Pulmonary artery endothelial cell (primary cell): ENCODE results near the gene TMEM221. TPM values are rescaled to one million over a fixed set of nuclear protein-coding genes. Genes with fewer than 3 reads are reported as not detected.

ENCODE experiments used
- DNase-seq: peaks from one replicate; pipeline ENCODE4 v3.0.0-alpha.2; 2011; ENCODE audit warnings: low read depth, low spot score
- total RNA-seq: library from RNA; depleted of rRNA; stranded (reverse); fragments of >200 nt; gene quantifications from 2 replicates; pipeline ENCODE4 v1.2.3, GENCODE V29; 2014

TMEM221 gene
- total RNA-seq, 1 donor from 2014 or later = not detected

GRCh38 chr19:17406046-17406886 is 42.2 kb downstream of the TMEM221 start:
- no peak for DNase-seq

- DNase-seq = peak; percentile 86
These were observed 43.0 kb downstream of the TMEM221 start, which contains the start of gene BST2 for GRCh38 chr19:17405250-17406045. BST2 (minus strand) TSS chr19:17405630; CDS start chr19:17405575, 55 bp downstream.

- DNase-seq = no peak
These were observed 43.7 kb downstream of the TMEM221 start for GRCh38 chr19:17404621-17405249.

GRCh38 chr19:17404015-17404414 is 44.5 kb downstream of the TMEM221 start:
- DNase-seq = no peak

- no peak for DNase-seq
These were observed 45.2 kb downstream of the TMEM221 start for GRCh38 chr19:17402982-17403855.

DNA sequence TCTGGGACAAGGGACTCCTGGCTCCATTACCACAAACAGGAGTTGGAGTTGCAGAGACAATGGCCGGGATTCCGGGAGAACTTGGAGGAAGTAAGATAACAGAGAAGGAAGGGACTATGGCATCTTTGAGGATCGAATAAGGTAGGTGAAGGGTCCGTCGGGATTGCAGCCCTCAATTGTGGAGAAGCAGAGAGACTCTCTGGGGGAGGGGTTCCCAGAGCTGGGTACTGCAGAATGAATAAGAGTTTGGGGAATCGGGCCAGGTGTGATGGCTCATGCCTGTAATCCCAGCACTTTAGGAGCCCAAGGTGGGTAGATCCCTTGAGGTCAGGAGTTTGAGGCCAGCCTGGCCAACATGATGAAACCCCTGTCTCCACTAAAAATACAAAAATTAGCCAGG is 46.8 kb downstream of the TMEM221 start:
- no peak for DNase-seq

DNA sequence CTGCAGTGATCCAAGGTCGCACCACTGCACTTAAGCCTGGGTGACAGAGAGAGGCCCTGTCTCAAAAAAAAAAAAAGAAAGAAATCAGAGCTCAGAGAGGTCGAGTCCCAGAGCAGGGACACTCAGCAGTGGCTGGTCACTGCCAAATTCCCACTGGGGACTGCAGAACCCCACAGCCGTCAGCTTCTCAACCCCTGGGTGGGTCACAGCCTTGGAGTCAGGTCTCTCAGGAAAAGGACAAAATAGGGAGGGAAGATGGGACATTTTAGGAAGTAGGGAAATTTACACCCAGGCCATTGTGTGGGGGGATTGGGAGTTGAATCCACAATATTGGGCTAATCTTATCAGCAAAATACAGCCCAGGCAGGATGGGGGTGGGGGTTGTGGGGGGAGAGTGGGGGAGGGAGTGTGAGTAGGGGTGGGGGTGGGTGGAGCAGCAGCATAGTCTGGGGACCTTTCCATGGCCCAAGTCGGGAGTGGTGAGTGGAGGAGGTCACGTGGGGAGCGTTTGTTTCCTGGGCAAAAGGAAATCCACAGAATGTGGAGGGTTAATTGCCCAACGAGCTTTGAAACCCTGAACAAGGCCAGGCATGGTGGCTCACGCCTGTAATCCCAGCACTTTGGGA is 49.5 kb downstream of the TMEM221 start:
- no peak for DNase-seq

DNA sequence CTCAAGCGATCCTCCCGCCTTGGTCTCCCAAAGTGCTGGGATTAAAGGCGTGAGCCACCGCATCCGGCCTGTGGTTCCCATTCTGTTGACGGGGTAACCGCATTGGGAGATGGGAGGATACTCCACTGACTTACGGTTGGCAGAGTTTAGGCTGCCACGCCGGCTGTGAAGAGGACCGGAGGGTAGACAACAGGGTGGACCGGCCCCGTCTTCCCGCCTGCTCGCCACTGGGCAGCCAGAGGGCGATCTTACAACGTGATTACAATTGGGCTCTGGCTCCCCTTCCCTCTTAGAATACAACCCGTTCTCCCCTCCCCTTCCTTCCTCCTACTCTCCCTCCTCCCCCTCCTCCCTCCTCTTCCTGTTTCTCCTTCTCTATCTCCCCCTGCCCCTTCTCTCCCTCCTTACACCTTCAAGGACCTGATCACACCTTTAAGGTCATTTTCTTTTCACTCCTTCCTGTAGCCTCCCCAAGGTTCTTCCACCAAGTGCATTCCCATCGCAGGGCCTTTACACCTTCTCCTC is 53.5 kb downstream of the TMEM221 start:
- DNase-seq = no peak

DNA sequence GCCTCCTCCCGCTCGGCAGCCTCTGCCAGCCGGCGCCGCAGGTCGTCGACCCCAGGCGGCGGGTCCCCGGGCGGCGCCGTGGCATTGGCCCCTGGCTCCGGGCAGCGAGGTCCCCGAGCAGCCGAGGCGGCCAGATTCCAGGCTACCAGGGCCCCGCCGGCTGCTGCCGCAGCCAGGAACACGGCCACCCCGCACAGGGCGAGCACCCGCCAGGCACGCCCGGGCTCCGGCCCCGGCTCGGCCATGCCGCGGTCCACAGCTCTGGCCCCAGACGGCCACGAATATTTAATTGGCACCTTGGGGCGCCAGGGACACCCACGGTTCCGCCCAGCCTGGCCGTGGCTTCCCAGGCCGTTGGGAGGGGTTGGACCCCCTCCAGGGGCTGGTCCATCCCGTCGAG is 54.6 kb downstream of the TMEM221 start, which contains the start of gene CCDC194:
Gene CCDC194 (minus strand): TSS at position 283 of the 400 bp plus-strand sequence. CDS start 38 bp downstream, at position 245.
- no peak for DNase-seq

DNA sequence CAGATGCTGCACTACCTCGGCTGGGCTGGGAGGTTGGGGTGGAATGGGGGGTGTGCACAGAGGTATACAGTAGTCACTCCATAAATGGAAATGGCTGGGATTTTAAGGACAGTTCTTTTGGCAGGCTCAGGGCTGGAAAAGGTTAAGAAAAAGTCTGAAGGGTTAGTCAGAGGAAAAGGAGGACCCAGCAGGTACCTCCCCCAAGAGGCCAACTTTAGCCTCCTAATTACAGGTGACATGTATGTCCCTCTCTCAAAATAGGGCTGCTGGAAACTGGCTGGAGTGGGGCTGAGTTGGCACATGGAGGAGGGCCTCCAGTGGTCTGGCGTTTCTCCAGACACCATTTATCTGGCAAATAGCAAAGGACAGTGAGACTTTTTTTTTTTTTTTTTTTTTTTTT is 55.5 kb downstream of the TMEM221 start:
- DNase-seq = no peak

- no peak for DNase-seq
These were observed 56.9 kb downstream of the TMEM221 start for GRCh38 chr19:17391371-17392151.

DNA sequence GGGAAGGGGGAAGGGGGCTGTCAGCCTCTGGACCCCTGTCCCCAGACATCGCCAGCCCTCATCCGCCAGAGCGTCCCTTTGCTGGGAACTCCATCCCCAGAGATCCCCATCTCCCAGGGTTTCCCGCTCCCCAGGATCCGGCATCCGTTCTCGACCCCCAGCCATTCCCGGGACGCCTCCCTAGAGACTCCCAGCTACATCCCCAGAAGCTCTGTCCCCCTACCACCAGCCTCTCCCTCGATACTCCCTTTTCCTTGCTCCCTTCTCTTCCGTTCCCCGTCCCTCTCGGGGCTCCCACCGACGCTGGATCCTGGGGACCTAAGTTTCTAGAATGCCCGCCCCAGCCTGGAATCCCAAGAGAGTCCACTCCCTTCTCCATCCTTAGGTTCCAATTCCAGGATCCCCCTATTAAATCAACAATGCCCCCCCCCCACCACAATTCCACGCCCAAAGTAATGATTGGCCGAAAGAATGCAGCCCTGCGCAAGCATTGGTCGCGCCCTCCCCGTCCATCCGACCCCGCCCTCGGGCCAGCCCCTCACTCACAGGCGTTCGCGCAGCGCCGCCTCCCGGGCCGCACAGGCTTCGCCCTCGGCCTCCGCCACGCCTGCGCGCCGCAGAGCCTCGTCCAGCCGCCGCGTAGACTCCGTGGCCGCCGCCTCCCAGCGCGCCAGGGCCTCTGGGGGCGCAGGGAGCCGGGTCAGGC is 57.6 kb downstream of the TMEM221 start:
- peak; percentile 75 for DNase-seq

DNA sequence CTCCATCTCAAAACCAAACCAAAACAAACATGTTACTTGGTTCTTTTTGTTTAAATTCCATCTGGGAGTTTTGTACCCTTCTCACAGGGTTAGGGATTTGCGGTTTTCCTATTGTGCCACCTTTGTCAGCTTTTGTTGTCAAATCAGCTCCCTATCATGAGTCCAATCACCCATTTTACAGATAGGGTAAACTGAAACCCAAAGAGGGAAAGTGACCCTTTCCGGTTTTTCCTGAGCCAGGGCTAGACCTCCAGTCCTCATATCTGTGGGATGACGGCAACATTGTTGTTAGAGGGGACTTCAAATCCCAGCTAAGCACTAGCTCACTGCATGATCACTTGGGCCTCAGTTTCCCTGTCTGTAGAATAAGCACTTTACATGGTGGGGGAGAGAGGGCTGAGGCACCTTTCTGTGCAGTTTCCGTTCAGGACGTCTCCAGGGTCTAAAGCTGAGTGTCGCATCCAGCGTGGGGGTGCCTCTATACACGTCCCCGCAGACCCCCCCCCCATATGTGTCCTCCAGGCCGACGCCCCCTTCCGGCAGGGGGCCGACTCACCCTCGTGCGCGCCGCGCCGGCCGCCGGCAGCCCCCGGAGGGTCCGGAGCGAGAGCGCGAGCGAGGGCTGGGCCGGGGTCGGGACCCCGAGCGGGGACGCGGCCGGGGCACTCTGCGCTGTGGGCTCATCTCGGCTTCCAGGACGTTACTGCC is 58.4 kb downstream of the TMEM221 start:
- no peak for DNase-seq

DNA sequence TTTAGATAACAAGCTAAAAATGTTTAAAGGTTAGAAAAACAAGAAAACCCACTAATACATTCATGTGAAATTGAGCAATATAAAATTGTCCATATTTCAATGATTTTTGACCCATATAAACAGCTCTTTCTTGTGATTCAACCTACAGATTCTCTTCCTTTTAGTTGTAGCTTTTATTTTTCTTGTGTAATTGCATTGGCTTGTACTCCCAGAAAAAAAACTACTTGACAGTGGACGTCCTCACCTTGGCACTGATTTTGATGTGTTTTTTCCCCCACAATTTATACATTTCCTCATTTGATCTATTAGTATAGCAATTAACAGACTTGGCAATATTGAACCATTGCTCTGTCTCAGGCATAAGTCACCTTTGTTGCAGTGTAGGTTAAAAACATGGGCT is 59.2 kb downstream of the TMEM221 start:
- DNase-seq = no peak

DNA sequence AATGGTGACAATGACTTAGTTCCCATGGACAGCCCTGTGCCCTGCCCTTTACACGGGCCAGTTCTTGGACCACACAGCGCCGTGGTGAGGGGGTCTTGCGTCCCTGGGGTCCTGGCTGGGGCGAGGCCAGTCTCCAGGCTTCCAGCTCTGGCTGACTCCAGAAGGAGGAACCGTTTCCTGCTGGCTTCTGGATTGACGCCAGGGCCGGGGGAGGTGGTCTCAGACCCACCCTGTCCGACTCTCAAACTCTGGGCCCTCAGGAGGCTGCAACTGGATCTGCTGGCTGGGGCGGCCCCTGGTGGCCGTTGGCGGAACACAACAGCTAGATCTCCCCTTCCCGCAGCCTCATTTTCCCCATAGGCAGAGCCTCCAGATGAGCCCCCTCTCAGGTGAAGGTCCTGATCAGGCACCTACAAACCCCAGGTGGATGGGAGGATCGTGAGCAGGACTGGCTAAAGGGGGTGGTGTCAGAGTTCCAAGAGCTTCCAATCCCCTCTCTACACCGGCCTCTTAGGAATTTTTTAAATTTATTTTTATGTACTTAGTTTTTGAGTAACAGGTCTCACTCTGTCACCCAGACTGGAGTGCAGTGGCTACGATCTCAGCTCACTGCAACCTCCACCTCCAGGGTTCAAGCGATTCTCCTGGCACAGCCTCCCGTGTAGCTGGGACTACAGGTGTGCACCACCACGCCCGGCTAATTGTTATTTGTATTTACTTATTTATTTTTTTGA is 62.4 kb downstream of the TMEM221 start:
- DNase-seq = no peak
